HepG2 (cell line): ENCODE results near the gene ITSN2. TPM values are rescaled to one million over a fixed set of nuclear protein-coding genes. Genes with fewer than 3 reads are reported as not detected.

Experiments used
- ATAC-seq: fragments of 200-7000 bp; cut with Tn5 transposase; 3 replicates; pipeline ENCODE4 v1.9.1; 2020; ENCODE audit warnings: mild to moderate bottlenecking, moderate library complexity
- BruUV-seq: library from RNA; stranded (reverse); fragments of 400-500 nt; replicated peaks from 2 replicates; lab custom pipeline; 2021; lab: Mats Ljungman, UMichigan
- CTCF ChIA-PET: fragments of 300-600 bp; formaldehyde crosslinking; extraction: SDS; loops from one replicate; lab custom pipeline; 2021; ENCODE audit warnings: low total read pairs, inconsistent platforms, low intra/inter-chr PET ratio; lab: Yijun Ruan, JAX
- POLR2A ChIA-PET: fragments of 350-600 bp; sonication (Branson Sonifier 250); formaldehyde crosslinking; loops from one replicate; lab custom pipeline; 2020; ENCODE audit warnings: antibody characterized with exemption, inconsistent platforms; lab: Yijun Ruan, JAX
- DNase-seq: peaks from one replicate; pipeline ENCODE4 v3.0.0-alpha.2; 2015; ENCODE audit warnings: low spot score
- FAIRE-seq: peaks from 3 replicates; lab custom pipeline; 2011; peaks lifted over from hg19 to GRCh38; lab: Jason Lieb, UNC
- H2AFZ ChIP-seq: one replicate; pipeline ENCODE4 v1.6.1; 2011; ENCODE audit warnings: low read length, inconsistent platforms
- H3K27ac ChIP-seq: fragments of 300-600 bp; 3 replicates; pipeline ENCODE4 v1.8.0; 2011; ENCODE audit warnings: mixed run types, mild to moderate bottlenecking, mixed read lengths, low read length, inconsistent platforms; ENCODE audit not compliant: insufficient read depth; ENCODE audit errors: extremely low read length
- H3K27me3 ChIP-seq, 2 experiments: fragments of 200-600 bp in 1 of 2; 2 replicates in 1 of 2; 3 replicates in 1 of 2; pipeline versions ENCODE4 v1.6.0 to v1.8.0; 2011; ENCODE audit warnings: low read length in 2 of 2, mild to moderate bottlenecking in 2 of 2, moderate library complexity in 2 of 2, inconsistent platforms in 1 of 2; ENCODE audit not compliant: insufficient read depth in 2 of 2, control insufficient read depth in 1 of 2
- H3K36me3 ChIP-seq, 2 experiments: fragments of 200-600 bp in 1 of 2; replicated peaks in 1 of 2; 2 replicates in 1 of 2; 3 replicates in 1 of 2; pipeline versions ENCODE4 v1.5.1 to v1.8.0; 2011; ENCODE audit warnings: low read length in 2 of 2, inconsistent platforms in 1 of 2; ENCODE audit not compliant: insufficient read depth in 2 of 2, control insufficient read depth in 1 of 2
- H3K4me1 ChIP-seq: 2 replicates; pipeline ENCODE4 v1.5.1; 2012; ENCODE audit warnings: low read length, inconsistent platforms; ENCODE audit not compliant: insufficient read depth
- H3K4me2 ChIP-seq: 2 replicates; pipeline ENCODE4 v1.6.0; 2011; ENCODE audit warnings: low read depth, low read length, inconsistent platforms
- H3K4me3 ChIP-seq, 3 experiments: fragments of 200-600 bp in 1 of 3; sonication (generic), shearing (Covaris generic) in 1 of 3; replicated peaks in 1 of 3; 2 replicates each; pipeline ENCODE4 v1.5.1; 2011 to 2016; ENCODE audit warnings: low read length in 3 of 3, inconsistent platforms in 2 of 3, low read depth in 2 of 3, mild to moderate bottlenecking in 2 of 3, control low read depth in 1 of 3, mixed read lengths in 1 of 3; ENCODE audit not compliant: insufficient read depth in 1 of 3
- H3K79me2 ChIP-seq: one replicate; pipeline ENCODE4 v1.6.1; 2011; ENCODE audit warnings: low read length, inconsistent platforms; ENCODE audit not compliant: insufficient read depth
- H3K9ac ChIP-seq: 2 replicates; pipeline ENCODE4 v1.6.0; 2011; ENCODE audit warnings: mild to moderate bottlenecking, low read depth, low read length, inconsistent platforms; ENCODE audit not compliant: insufficient read depth
- H3K9me3 ChIP-seq: 2 replicates; pipeline ENCODE4 v1.5.1; 2012; ENCODE audit warnings: mild to moderate bottlenecking, low read length
- H4K20me1 ChIP-seq: 2 replicates; pipeline ENCODE4 v1.6.0; 2011; ENCODE audit warnings: inconsistent platforms, mild to moderate bottlenecking, low read length, moderate library complexity; ENCODE audit not compliant: insufficient read depth
- CC2D1A ChIP-seq: sonication (generic); formaldehyde crosslinking; IDR thresholded peaks from 2 replicates; pipeline ENCODE4 v1.8.1; 2023; ENCODE audit warnings: mild to moderate bottlenecking, missing genetic modification reagents
- FUBP1 ChIP-seq: sonication (generic); formaldehyde crosslinking; IDR thresholded peaks from 2 replicates; pipeline ENCODE4 v1.5.1; 2020; ENCODE audit warnings: missing genetic modification reagents, mild to moderate bottlenecking, borderline replicate concordance
- MAFF ChIP-seq: IDR thresholded peaks from 2 replicates; pipeline ENCODE4 v1.6.1; 2011; ENCODE audit warnings: low read depth, low read length, improper control_type of control experiment
- MAFK ChIP-seq, 2 experiments: IDR thresholded peaks in 1 of 2; conservative IDR thresholded peaks in 1 of 2; 2 replicates each; pipeline ENCODE4 v1.6.1; 2011; ENCODE audit warnings: improper control_type of control experiment in 2 of 2, low read length in 2 of 2
- SALL1 ChIP-seq: sonication (generic); formaldehyde crosslinking; IDR thresholded peaks from 2 replicates; pipeline ENCODE4 v1.8.0; 2022; ENCODE audit warnings: mild to moderate bottlenecking, missing genetic modification reagents
- SMC3 ChIP-seq: IDR thresholded peaks from 2 replicates; pipeline ENCODE4 v1.6.1; 2011; ENCODE audit warnings: low read length, improper control_type of control experiment
- TSC22D2 ChIP-seq: sonication (generic); formaldehyde crosslinking; IDR thresholded peaks from 2 replicates; pipeline ENCODE4 v1.5.1; 2020; ENCODE audit warnings: missing genetic modification reagents, mild to moderate bottlenecking, borderline replicate concordance
- ZBTB38 ChIP-seq: sonication (generic); formaldehyde crosslinking; IDR thresholded peaks from 2 replicates; pipeline ENCODE4 v1.5.1; 2020; ENCODE audit warnings: mild to moderate bottlenecking, missing genetic modification reagents
- ZNF460 ChIP-seq: sonication (generic); formaldehyde crosslinking; IDR thresholded peaks from 2 replicates; pipeline ENCODE4 v1.5.1; 2020; ENCODE audit warnings: missing genetic modification reagents, mild to moderate bottlenecking, borderline replicate concordance
- ZNF841 ChIP-seq: sonication (generic); formaldehyde crosslinking; IDR thresholded peaks from 2 replicates; pipeline ENCODE4 v1.8.1; 2023; ENCODE audit warnings: missing genetic modification reagents, borderline replicate concordance
- ZSCAN30 ChIP-seq: sonication (generic); formaldehyde crosslinking; IDR thresholded peaks from 2 replicates; pipeline ENCODE4 v1.5.0; 2020; ENCODE audit warnings: mild to moderate bottlenecking, missing genetic modification reagents
- WGBS: methylation state at CpG from one replicate; pipeline ENCODE4 v1.1.6; 2017; ENCODE audit warnings: low lambda C conversion rate; 5-methylcytosine and 5-hydroxymethylcytosine counted together
- in situ Hi-C: cut with HindIII; loops from 2 replicates; pipeline ENCODE4 v1.10.0; 2017; ENCODE audit warnings: low pct_unique_long_range_greater_than_20kb; ENCODE audit not compliant: extremely low pct_ligation_motif_present
- intact Hi-C: fragments of 100-400 bp; cut with micrococcal nuclease; formaldehyde crosslinking; loops from one replicate; pipeline ENCODE4 v1.10.0; 2022; ENCODE audit not compliant: unreplicated experiment
- polyA plus RNA-seq, 8 experiments: library from polyadenylated mRNA; depleted of rRNA in 3 of 8; stranded (reverse) in 7 of 8; unstranded in 1 of 8; fragments of >200 nt; fragmentation: Illumina TruSeq in 4 of 8; extraction: Trizol in 4 of 8; gene quantifications; 2 replicates each; pipeline versions ENCODE4 v1.2.1 to v1.2.3, GENCODE V29; 2011 to 2016; ENCODE audit warnings: low read depth in 4 of 8, missing spikeins in 1 of 8, mixed read lengths in 1 of 8; ENCODE audit not compliant: insufficient read depth in 1 of 8
- total RNA-seq, 5 experiments: library from RNA; depleted of rRNA; stranded (reverse); fragments of >200 nt; fragmentation: Illumina TruSeq; extraction: Trizol; gene quantifications; 2 replicates each; pipeline ENCODE4 v1.2.3, GENCODE V29; 2016; ENCODE audit warnings: low read depth in 1 of 5
- TF ChIP-seq, protein P1 (sequence below): sonication (generic); formaldehyde crosslinking; IDR thresholded peaks from 2 replicates; pipeline ENCODE4 v1.9.0; 2021; ENCODE audit warnings: missing genetic modification reagents, borderline replicate concordance

The ITSN2 gene
- total and polyA plus RNA-seq, 2 of the 13 experiments (the other 11 are each of a cell fraction or from before 2014, with no cell fraction given), result 26.0 to 26.6 TPM

- FAIRE-seq (no peak), DNase-seq (no peak), ATAC-seq (no peak)
- no peaks in the 10 kb centered on the region for H4K20me1 ChIP-seq
- no peak overlapping the region for H3K4me2 ChIP-seq
- ChIA-PET POLR2A (interaction anchor here (2.4 kb wide), 1 partner anchor 11 kb away, joined by 10 read pairs; the partner anchor contains the start of gene ITSN2), CTCF (no interaction called here)
- H3K4me1 ChIP-seq, result peaks cover 5% of the 10 kb centered on the region
- no TSS peak for BruUV-seq
- H3K79me2 ChIP-seq, result no peaks in the 10 kb centered on the region
- no peaks in the 10 kb centered on the region for H3K9me3 ChIP-seq
- in situ Hi-C loops (no loop called here), intact Hi-C loops (loop anchor here (2.0 kb wide), 1 partner anchor 19 kb away; no protein-coding TSS in a partner anchor)
- TF ChIP-seq MAFF (peak; percentile 69), CC2D1A (CRISPR knock-in tag) (no peak), TSC22D2 (no peak), ZNF841 (no peak), MAFK (conservative IDR thresholded peaks at IDR 0.05 in 1 of 2, IDR thresholded peaks at IDR 0.05 in 1 of 2; ENCODE audit: low read length in 2 of 2) (peak; percentile 71 to 78), ZBTB38 (CRISPR knock-in tag) (no peak)
- H3K27ac ChIP-seq, result no peak overlapping the region
- H2AFZ ChIP-seq, result no peak overlapping the region
- 72% methylated on average over 7 of the region's 7 CpGs for WGBS
- no peaks in the 10 kb centered on the region for H3K36me3 ChIP-seq
- H3K9ac ChIP-seq, result no peak overlapping the region
- no peak overlapping the region for H3K4me3 ChIP-seq
- H3K27me3 ChIP-seq, result no peaks in the 10 kb centered on the region
These were observed 11.7 kb upstream of the ITSN2 start for GRCh38 chr2:24372033-24372432.

- POLR2A ChIA-PET, result no interaction called here
- Histone ChIP-seq H3K27me3 (no peaks in the 10 kb centered on the region), H3K9ac (no peak overlapping the region), H3K4me2 (no peak overlapping the region), H4K20me1 (no peaks in the 10 kb centered on the region), H3K27ac (no peak overlapping the region), H3K4me3 (no peak overlapping the region), H2AFZ (no peak overlapping the region), H3K36me3 (no peaks in the 10 kb centered on the region), H3K4me1 (peaks cover 24% of the 10 kb centered on the region), H3K9me3 (no peaks in the 10 kb centered on the region), H3K79me2 (no peaks in the 10 kb centered on the region)
- intact Hi-C loops (no loop called here), in situ Hi-C loops (no loop called here)
- no peak for DNase-seq
- CTCF ChIA-PET, result no interaction called here
- ATAC-seq, result no peak
- WGBS, result 18% methylated on average over 5 of the region's 5 CpGs
- no peak for FAIRE-seq
- no TSS peak for BruUV-seq
- TF ChIP-seq ZNF460 (no peak), SALL1 (CRISPR knock-in tag) (no peak), FUBP1 (no peak), ZSCAN30 (no peak), SMC3 (no peak)
- TF ChIP-seq, protein P1, sequence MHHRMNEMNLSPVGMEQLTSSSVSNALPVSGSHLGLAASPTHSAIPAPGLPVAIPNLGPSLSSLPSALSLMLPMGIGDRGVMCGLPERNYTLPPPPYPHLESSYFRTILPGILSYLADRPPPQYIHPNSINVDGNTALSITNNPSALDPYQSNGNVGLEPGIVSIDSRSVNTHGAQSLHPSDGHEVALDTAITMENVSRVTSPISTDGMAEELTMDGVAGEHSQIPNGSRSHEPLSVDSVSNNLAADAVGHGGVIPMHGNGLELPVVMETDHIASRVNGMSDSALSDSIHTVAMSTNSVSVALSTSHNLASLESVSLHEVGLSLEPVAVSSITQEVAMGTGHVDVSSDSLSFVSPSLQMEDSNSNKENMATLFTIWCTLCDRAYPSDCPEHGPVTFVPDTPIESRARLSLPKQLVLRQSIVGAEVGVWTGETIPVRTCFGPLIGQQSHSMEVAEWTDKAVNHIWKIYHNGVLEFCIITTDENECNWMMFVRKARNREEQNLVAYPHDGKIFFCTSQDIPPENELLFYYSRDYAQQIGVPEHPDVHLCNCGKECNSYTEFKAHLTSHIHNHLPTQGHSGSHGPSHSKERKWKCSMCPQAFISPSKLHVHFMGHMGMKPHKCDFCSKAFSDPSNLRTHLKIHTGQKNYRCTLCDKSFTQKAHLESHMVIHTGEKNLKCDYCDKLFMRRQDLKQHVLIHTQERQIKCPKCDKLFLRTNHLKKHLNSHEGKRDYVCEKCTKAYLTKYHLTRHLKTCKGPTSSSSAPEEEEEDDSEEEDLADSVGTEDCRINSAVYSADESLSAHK (CRISPR knock-in tag), result no peak
These were observed 5.5 kb upstream of the ITSN2 start for GRCh38 chr2:24365826-24366225.
